ENCODE results near the gene UMAD1.

UMAD1 gene

DNA sequence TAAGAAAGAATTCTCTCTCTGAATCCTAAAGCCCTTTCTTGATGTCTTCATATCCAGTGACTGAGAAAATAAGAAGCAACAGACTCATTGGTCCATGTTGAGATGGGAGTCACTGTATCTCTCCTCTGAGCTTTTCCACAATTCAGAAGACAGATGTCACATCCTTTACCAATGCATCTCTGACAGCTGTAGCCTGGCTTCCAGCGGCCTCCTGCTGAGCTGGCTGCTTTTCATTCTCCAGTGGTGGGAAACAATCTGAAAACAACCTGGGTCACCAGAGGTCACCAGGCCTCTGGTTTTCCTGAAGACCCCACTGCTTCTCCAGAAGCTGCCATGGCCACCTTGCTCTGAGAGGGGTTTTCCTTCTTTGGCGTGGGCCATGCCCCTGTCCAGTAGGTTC lies 96.1 kb downstream of the UMAD1 start:
- no peak for DNase-seq

DNA sequence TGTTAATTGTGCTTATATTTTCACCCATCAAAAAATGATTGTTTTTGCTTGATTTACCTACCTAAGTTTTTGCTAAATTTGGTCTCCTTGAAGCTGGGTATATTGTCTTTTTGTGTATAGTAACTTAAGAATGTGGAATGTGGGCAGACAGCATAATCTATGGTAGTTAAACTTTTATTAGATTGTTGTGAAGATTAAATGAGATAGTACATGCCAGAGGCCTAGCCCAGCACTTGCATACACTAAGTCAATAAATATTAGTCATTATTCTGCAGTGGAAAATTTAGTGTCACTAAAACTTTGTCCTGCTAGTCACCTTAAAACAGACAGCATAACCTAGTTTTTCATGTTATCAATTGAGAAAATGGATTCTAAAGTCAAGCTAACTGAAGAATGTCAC lies 97.1 kb downstream of the UMAD1 start:
- no peak for DNase-seq

DNA sequence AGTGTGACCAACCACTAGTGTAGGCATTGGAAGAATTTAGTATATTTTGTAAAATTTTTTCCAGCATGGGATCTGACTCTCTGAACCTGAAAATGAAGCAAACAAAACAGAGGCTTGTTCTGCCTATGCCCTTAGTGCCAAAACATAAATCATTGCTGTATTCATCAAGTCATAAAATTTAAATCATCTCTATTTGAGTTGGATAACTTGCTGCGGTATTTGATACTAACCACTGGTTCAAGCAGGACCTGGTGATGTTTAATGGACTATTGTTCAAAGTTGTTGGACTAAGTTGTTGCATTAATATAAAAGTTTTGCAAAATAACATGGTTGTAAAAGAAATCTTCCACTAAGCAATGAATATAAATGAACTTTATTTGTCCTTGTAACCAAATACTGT lies 97.6 kb downstream of the UMAD1 start:
- no peak for DNase-seq

DNA sequence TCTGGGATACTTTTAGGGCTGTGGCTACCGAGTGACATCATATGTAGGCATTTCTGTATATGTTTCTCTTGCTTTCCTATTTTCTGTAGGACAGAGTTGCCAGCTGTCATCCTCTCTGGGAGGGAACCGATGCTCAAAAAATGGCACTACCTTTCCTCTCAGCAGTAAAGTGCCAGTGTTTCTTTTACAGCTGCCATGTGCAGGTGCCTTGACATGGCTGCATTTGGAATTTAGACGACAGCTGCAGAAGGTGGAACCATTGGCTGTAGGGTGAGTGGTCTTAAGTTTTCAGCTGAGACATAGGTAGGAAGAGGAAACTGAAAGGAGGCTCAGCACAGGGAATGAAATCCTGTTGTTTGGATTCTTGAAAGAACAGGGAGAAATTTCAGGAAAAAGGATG lies 98.1 kb downstream of the UMAD1 start:
- DNase-seq, result peak; percentile 12

DNA sequence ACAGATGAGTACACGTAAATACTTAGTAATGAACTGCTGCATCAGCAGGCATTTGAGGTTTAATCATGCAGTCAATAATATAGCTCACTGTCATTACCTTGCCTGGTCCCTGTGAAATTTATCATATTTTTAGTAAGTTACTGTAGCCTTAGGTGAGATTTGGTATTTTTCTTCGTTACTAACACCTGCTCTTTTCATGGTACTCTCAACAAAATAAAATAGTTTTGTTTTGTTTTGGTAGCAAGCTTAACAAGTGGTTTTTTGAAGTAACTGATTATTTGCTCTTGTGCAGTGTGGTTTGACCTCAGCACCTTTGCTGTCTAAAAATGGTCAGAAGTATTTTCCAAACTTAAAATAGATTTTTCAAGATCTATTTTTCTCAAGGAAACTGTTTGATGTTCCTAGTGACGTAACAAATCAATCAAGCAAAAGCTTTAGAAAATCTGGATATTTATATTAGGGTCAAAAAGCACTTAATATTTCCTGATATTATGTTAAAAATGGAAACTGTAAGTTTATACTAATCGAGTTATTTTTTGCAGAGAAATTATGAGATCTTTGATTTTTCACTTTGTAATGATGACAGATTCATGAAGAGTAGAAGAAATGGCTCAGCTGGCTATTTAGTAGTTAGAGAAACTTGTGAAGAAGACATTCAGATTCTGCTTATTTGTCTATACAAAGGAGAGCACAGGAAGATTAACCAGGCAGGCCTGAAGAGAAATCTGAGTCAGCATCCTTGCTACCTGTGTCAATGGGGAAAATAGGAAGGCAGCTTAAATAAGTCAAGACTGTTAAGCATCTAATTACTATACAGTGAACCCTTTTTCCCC lies 98.9 kb downstream of the UMAD1 start:
- DNase-seq, result no peak

DNA sequence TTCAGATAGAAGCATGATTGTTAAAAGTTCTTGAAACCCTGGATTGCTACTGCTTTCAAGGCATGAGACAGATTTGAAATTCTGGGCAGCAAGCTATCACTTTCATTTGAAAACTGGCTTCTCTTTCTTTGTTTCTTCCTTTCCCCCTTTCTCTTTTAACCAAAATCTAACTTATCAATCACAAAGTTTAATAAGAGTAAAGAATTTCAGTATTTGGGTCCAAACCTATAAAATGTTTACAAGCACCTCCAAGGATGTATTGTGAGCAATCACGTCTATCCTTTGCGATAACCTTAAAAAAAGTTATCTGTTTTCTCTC lies 99.4 kb downstream of the UMAD1 start:
- no peak for DNase-seq

DNA sequence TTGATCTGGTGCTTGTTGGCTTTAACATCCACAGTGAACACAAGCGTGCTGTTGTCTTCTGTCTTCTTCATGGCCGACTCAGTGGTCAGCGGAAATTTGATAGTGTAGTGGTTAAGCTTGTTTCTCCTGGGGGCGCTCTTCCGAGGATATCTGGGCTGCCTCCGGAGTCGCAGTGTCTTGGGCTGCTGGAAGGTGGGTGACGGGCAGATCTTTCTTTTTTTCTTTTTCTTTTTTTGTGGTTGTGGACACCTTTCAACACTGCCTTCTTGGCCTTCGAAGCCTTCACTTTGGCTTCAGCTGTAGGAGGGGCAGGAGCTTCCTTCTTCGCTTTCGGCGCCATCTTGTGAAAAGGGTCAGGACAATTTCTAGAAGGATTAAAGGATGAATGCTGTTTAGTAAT lies 101.7 kb downstream of the UMAD1 start:
- DNase-seq, result no peak

DNA sequence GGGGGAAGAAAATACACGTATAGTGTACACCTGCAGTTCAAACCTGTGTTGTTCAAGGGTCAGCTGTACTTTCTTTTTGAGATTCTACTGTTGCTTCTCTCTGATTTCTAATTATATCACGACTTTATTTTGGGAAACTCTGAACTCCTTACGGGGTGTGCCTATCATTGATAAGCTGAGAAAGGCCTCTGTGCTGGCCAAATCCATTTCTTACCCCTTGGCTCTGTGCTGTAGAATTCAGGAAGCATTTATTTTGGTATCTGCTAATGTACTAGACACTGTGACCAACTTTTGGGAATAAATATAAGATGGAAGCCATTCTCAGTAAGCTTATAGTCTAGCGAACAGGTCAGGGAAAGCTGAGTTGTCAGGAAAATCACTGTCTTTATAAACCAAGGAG lies 104.7 kb downstream of the UMAD1 start:
- no peak for DNase-seq

DNA sequence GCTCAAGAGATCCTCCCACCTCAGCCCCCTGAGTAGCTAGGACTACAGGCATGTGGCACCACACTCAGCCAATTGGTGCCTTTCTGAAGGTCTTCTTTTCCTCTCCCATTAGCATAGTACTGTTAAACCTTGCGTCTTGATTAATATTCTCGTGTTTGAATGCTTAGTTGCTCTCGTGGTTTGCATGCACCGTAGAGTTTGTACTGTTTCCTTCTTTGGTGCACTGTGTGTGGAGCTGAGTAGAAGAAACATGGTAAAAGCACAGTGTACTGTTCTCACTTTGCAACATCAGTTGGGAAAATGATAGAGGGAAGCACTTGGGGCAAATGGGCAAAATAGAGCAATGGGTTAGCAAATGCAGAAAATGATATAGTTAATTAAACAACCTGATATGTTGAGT lies 105.4 kb downstream of the UMAD1 start:
- no peak for DNase-seq

DNA sequence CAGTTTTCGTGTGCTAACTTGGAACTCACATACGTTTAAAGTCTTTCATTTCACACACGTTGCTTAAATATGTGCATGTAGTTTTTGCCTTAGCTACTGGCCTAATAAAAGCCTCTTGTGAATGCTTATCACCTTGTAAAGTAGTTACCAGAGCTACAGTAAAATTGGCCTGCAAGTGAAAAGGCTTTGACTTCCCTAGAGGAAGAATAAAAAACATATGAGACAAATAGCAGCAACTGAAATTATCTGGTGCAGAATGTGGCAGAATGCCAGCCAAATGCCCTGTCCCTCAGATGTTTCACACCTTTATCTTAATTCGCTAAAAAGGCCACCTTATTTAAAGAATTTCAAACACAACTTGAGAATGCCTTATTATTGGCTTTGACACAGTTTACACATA lies 105.9 kb downstream of the UMAD1 start:
- DNase-seq, result peak; percentile 80

DNA sequence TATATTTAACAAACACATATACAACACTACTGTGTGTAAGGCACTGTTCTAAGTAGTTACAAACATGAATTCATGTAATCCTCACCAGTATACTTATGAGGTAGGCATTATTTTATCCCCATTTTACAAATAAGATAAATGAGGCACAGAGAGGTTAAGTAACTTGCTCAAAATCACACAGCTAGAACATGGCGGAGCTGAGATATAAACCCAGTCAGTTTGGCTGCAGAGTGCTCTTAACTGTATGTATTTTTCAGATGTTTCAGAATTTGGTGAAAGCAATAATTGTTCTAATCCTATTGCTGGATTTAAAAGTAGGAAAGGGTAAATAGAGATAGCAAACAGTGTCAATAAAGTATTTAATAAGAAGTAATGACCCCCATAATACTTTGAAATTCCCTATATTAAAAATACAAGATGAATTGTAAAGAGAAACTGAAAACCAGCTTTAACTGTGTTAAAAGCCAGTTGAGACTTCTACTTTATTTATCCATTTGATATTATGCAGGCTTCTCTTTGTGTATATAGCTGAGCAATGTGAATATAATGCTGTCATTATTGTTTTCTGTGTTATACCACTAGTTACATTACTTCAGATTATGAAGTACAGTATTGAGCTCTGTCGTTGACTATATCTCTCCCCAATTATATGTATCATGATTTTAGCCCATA lies 110.2 kb downstream of the UMAD1 start:
- DNase-seq, result no peak

DNA sequence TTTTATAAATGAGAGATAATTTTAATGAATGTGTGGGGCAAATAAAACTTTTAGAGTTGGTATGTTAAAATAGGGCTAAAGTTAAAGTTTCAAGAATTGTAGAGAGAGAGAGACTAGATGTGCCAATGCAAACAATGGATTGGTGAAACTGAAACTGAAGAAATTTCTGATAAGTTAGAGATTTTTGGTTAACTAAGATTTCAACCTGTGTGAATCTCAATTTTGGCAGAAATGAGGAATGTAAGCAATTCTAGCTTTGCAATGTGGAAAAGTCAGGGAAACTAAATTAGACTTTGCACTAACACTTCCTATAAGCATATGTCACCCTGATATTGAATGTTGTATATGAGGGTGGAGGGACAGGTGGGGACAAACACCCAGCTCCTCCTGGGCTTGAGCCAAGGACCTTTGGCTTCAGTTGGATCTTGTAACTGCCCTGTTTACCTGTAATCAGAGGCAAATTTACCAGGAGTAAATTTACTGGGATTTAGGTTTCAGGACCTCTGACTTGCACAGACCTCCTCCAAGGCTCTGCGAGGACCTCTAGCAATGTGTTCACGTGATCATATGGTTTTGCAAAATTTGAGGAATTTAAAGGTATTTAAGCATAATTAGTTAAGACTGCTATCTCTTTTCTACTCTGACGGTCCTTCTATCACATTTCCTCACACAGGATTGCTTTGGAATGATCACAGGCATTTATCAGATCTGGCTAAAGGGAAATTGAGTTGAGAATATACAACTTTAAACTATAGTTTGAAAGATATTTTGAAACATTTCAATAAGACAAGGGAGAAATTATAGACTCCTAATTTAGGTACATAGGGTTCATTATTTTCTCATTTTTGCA lies 110.9 kb downstream of the UMAD1 start:
- no peak for DNase-seq

DNA sequence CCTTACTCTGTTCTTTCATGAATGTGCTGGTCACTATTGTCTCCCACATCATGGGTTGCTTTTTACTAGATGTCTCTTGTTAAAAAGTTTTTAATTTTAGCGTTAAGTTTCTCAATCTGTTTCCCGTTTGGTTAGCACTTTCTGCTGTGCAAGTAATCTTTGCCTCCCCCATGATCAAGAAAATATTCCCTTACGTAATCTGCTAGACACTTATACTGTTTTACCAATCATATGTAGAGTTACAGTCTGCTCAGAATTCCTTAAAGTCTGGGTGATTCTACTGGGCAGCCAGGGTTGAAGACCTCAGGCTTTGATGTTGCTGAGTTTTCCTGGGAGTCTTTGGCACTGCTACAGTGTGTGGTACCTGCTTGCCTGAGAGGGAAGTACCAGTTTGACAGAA lies 116.0 kb downstream of the UMAD1 start:
- no peak for DNase-seq

DNA sequence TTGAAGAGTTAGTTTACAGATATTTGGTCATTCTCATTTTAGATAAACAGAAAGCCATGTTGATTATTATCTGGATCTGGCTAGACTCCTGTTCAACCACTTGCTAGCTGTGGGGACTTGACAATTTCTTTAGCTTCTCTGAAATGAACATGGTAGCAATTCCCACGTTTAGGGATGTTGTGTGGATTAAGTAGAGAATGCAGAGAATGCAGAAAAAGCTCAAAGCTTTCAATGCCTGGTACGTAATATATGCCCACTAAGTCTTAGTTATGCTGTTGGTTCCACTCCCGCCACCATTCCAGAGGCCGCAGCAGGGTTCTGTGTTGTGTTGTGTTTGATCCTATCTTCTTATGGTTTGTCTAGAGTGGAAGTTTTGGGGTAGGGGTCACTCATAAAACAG lies 117.0 kb downstream of the UMAD1 start:
- DNase-seq, result no peak

DNA sequence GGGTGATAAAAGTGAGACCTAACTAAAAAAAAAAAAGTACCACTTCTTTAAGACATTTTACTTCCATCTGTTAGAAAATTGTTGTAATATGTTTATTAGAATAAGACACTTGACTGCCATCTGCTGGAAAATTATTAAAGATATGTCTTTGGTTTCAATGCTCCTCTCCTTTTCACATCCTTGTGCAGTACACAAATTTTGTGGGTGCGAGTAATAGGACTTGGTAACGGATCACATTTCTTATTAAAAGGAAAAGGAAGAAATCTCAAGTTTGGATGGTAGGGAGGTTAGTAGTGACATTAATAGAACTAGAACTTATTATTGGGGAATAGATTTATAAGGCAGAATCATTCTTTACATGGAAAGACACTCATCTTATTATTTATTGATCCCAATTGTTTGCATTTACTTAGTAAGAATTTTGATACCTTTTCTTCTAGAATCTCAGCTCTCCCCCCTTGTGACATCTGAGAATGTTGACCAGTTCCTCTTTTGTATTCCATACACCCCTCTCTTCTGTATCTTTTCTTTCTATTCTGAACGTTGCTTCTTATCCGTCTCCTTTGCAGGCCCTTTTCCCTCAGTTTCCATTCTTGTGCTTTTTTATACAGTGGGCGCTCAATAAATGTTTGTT lies 120.9 kb downstream of the UMAD1 start:
- DNase-seq, result peak; percentile 22

DNA sequence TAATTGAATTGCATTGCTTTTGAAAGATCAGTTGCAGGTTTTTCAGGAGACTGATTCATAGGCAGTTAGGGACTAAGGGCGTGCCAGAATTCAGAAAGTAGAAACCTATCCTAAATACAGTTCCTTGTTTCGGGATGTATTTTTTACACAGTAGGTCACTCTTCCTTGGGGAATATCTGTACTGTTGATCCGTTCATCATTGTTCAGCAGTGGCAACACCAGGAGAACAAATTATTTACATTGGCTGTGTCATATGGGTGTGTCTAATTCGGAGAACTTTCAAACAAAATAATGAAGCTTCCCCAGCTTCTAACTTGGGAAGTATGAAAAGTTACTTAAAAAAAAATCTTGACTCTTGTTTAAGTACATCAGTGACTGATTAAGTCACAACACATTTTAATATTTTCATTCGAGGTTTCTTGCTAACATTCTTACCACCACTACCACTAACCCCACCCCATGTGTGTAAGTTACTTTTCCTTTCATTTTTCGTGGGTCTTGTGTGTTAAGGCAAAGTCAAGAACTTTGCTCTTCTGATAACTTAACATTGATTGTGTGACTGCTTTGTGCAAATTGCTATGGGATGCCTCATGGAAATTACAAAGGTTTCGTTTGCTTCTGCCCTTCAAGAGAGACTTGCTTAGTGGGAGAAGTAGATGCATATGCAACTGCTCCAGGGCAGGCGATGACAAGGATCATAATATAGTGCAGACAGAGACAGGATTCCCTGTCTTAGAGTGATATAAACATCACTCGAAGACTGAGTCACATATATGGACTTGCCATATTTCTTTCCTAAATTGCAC lies 121.6 kb downstream of the UMAD1 start:
- DNase-seq, result no peak

DNA sequence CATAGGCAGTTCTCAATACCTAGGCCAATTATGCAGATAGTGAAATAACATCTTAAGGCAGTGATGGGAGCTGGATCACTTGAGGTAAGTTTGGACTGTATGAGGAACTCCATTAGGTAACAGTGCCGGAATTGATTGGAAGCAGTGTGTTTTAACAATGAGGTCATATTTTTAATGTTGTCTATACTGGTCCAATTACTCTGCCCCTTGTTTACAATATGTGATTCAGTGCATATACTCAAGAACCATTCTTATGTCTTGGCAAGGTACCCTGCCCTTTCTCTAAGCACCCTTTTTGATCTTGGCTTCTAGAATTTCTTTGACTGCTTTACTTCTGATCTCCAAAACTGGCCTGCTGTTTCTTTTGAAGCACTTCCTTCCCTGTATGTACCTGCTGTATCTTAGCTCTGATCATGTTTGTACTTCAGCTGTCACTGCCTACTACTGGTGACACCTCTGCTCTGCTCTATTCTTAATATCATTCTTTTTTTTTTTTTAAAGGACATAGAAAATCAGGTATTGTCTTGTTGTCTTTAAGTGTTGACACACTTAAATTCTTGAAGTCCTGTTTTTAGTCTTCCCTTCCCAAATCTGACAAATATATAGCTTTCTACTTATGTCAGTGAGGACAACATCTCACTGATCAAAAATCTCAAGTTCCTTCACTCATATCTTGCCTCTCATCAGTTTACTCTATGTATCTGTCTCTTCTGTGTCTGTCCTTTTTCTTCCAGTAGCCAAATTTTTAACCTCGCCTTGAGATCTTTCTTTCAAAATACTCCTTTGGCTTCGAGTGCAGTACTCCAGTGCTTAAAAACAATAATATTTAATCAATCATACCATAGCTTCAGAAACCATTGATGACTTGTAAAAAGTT lies 124.2 kb downstream of the UMAD1 start:
- peak; percentile 28 for DNase-seq

DNA sequence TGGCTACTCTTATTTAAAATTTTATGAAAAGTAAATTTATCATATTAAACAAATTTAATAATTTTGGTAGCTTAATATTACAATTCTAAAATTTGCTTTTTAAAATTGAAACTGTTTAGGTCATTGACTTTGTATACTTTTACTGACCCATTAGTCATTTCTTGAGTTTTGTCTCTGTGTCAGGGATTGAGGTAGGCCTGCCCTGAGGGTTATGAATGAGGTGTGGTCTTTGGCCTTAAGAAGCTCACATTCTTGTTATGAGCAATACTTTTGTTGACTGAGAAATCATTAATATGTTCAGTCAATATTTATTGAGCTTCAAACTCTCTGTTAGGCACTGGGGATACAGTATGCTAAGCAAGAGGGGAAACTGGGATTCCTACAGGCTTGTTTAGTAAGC lies 124.9 kb downstream of the UMAD1 start:
- no peak for DNase-seq

DNA sequence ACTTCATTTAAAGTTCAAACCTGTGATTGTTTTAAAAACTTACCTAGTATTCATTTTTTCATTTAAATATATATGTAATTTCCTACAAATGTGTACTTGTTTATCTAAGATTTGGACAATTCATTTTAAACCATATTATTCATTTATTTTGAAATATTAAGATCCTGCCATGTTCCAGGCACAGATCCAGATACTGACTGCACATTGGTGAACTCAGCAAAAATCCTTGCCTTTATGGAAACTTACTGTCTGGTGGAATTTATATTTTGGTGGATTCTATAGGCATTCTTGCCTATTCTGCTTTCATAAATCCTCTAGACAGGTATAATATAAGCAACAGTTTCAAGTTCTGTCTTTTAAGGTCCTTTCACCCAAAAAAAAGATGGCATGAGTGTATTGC lies 126.1 kb downstream of the UMAD1 start:
- no peak for DNase-seq

DNA sequence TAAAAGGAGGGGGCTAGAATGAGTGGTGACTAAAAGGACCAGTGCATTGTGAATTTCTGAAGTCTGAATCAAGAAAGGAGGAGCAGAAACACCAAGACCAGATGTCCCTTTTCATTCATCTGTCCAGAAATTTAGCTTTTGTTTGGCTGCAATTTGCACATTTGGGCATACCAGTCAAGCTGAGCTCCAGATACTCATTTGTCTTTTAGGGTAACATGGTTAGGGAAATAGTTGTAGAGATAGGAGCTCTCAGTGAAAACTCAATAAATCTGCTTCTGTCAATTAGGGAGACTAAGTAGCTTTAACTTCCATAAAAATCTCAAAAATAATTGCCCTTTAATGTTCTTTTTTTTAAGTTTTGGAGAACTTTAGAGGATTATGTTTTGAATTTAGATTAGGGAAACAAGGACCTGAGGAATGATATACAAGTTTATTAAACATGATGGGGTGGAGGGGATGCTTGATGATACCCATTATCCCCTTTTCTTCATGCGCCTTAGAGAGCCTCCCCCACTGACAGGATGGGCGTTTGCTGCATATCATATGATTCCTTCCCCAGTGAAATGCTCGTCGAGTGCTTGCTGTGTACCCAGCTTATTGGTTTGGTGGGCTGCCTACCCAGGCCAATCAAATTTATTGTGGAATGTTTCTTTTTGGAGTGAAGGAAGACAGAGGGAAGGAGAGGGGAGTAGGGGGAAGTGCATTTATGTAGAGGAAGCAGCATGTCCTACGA lies 128.6 kb downstream of the UMAD1 start:
- DNase-seq, result no peak

Data from DMS153 (cell line).